HepG2 (cell line): Measurements from ENCODE around the gene SIRT7. TPM values are rescaled to one million over a fixed set of nuclear protein-coding genes. Genes with fewer than 3 reads are reported as not detected.

Experiments
- CBX2 ChIP-seq, 2 experiments: fragments of 200-600 bp in 1 of 2; sonication (generic); formaldehyde crosslinking in 1 of 2; IDR thresholded peaks; 2 replicates each; pipeline versions ENCODE4 v1.7.0 to v1.8.1; 2018 to 2022; ENCODE audit warnings: low read depth in 2 of 2, low read length in 1 of 2, mild to moderate bottlenecking in 1 of 2, missing genetic modification reagents in 1 of 2
- CCAR2 ChIP-seq: fragments of 200-400 bp; formaldehyde crosslinking; optimal IDR thresholded peaks from 2 replicates; pipeline ENCODE3; 2018; ENCODE audit warnings: low read depth, mild to moderate bottlenecking, low read length, moderate library complexity
- CREM ChIP-seq, 2 experiments: sonication (generic) in 1 of 2; formaldehyde crosslinking in 1 of 2; IDR thresholded peaks; 2 replicates each; pipeline versions ENCODE4 v1.4.0 to v1.6.1; 2016 to 2020; ENCODE audit warnings: antibody characterized with exemption in 1 of 2, mild to moderate bottlenecking in 1 of 2, missing genetic modification reagents in 1 of 2
- HCFC1 ChIP-seq: fragments of 150-350 bp; IDR thresholded peaks from 2 replicates; pipeline ENCODE4 v1.6.1; 2014; ENCODE audit warnings: low read depth, low read length
- HDAC6 ChIP-seq: fragments of 200-600 bp; sonication (generic); IDR thresholded peaks from 2 replicates; pipeline ENCODE4 v1.7.0; 2017; ENCODE audit warnings: mild to moderate bottlenecking, antibody characterized with exemption, low read length, low read depth
- PAX8 ChIP-seq: sonication (generic); formaldehyde crosslinking; IDR thresholded peaks from 2 replicates; pipeline ENCODE4 v1.8.0; 2022; ENCODE audit warnings: mild to moderate bottlenecking, missing genetic modification reagents, borderline replicate concordance
- RORA ChIP-seq: sonication (generic); formaldehyde crosslinking; IDR thresholded peaks from 2 replicates; pipeline ENCODE4 v1.5.0; 2020; ENCODE audit warnings: mild to moderate bottlenecking, missing genetic modification reagents, moderate library complexity
- SETDB1 ChIP-seq: sonication (generic); formaldehyde crosslinking; IDR thresholded peaks from 2 replicates; pipeline ENCODE4 v1.5.1; 2020; ENCODE audit warnings: missing genetic modification reagents, mild to moderate bottlenecking, borderline replicate concordance
- SRSF4 ChIP-seq: fragments of 200-400 bp; formaldehyde crosslinking; IDR thresholded peaks from one replicate; pipeline ENCODE4 v1.6.1; 2018; ENCODE audit warnings: mild to moderate bottlenecking, low read depth, low read length, moderate library complexity; ENCODE audit not compliant: poor library complexity, severe bottlenecking
- SRSF9 ChIP-seq: fragments of 200-400 bp; formaldehyde crosslinking; IDR thresholded peaks from 2 replicates; pipeline ENCODE4 v1.6.1; 2018; ENCODE audit warnings: borderline replicate concordance, mild to moderate bottlenecking, low read depth, low read length; ENCODE audit not compliant: insufficient read depth, poor library complexity, severe bottlenecking
- TBL1XR1 ChIP-seq: fragments of 150-350 bp; IDR thresholded peaks from 2 replicates; pipeline ENCODE4 v1.6.1; 2014; ENCODE audit warnings: borderline replicate concordance, low read length; ENCODE audit not compliant: partially characterized antibody
- ZFAT ChIP-seq: sonication (generic); formaldehyde crosslinking; conservative IDR thresholded peaks from 2 replicates; pipeline ENCODE4 v1.8.1; 2023; ENCODE audit warnings: missing genetic modification reagents, inconsistent platforms
- ZFP90 ChIP-seq: sonication (generic); formaldehyde crosslinking; IDR thresholded peaks from 2 replicates; pipeline ENCODE4 v1.8.0; 2022; ENCODE audit warnings: missing genetic modification reagents, mild to moderate bottlenecking, inconsistent platforms, borderline replicate concordance
- ZNF138 ChIP-seq: sonication (generic); formaldehyde crosslinking; IDR thresholded peaks from 2 replicates; pipeline ENCODE4 v1.5.0; 2020; ENCODE audit warnings: mild to moderate bottlenecking, low read depth, missing genetic modification reagents
- ZNF569 ChIP-seq: sonication (generic); formaldehyde crosslinking; IDR thresholded peaks from 2 replicates; pipeline ENCODE4 v1.5.0; 2020; ENCODE audit warnings: mild to moderate bottlenecking, missing genetic modification reagents, moderate library complexity, borderline replicate concordance
- ZNF619 ChIP-seq: sonication (generic); formaldehyde crosslinking; IDR thresholded peaks from 2 replicates; pipeline ENCODE4 v1.4.0; 2020; ENCODE audit warnings: mild to moderate bottlenecking, missing genetic modification reagents
- polyA plus RNA-seq, 8 experiments: library from polyadenylated mRNA; depleted of rRNA in 3 of 8; stranded (reverse) in 7 of 8; unstranded in 1 of 8; fragments of >200 nt; fragmentation: Illumina TruSeq in 4 of 8; extraction: Trizol in 4 of 8; gene quantifications; 2 replicates each; pipeline versions ENCODE4 v1.2.1 to v1.2.3, GENCODE V29; 2011 to 2016; ENCODE audit warnings: low read depth in 4 of 8, missing spikeins in 1 of 8, mixed read lengths in 1 of 8; ENCODE audit not compliant: insufficient read depth in 1 of 8
- total RNA-seq, 5 experiments: library from RNA; depleted of rRNA; stranded (reverse); fragments of >200 nt; fragmentation: Illumina TruSeq; extraction: Trizol; gene quantifications; 2 replicates each; pipeline ENCODE4 v1.2.3, GENCODE V29; 2016; ENCODE audit warnings: low read depth in 1 of 5
- TF ChIP-seq, protein P1 (sequence below): sonication (generic); formaldehyde crosslinking; IDR thresholded peaks from 2 replicates; pipeline ENCODE4 v1.4.0; 2020; ENCODE audit warnings: missing genetic modification reagents, borderline replicate concordance
- TF ChIP-seq, protein P2 (sequence below): fragments of 450-650 bp; IDR thresholded peaks from 2 replicates; pipeline ENCODE4 v1.6.1; 2017
- TF ChIP-seq, protein P3 (sequence below): IDR thresholded peaks from 2 replicates; pipeline ENCODE4 v1.6.1; 2016; ENCODE audit warnings: control low read depth
- TF ChIP-seq, protein P4 (sequence below): conservative IDR thresholded peaks from 2 replicates; pipeline ENCODE4 v1.6.1; 2018; ENCODE audit warnings: missing genetic modification reagents
- TF ChIP-seq, protein P5 (sequence below): sonication (generic); formaldehyde crosslinking; IDR thresholded peaks from 2 replicates; pipeline ENCODE4 v1.8.0; 2022; ENCODE audit warnings: missing genetic modification reagents, low read depth, mild to moderate bottlenecking, borderline replicate concordance

Gene SIRT7
- total and polyA plus RNA-seq, 2 of the 13 experiments (the other 11 are each of a cell fraction or from before 2014, with no cell fraction given): 8.3 to 24.8 TPM

DNA sequence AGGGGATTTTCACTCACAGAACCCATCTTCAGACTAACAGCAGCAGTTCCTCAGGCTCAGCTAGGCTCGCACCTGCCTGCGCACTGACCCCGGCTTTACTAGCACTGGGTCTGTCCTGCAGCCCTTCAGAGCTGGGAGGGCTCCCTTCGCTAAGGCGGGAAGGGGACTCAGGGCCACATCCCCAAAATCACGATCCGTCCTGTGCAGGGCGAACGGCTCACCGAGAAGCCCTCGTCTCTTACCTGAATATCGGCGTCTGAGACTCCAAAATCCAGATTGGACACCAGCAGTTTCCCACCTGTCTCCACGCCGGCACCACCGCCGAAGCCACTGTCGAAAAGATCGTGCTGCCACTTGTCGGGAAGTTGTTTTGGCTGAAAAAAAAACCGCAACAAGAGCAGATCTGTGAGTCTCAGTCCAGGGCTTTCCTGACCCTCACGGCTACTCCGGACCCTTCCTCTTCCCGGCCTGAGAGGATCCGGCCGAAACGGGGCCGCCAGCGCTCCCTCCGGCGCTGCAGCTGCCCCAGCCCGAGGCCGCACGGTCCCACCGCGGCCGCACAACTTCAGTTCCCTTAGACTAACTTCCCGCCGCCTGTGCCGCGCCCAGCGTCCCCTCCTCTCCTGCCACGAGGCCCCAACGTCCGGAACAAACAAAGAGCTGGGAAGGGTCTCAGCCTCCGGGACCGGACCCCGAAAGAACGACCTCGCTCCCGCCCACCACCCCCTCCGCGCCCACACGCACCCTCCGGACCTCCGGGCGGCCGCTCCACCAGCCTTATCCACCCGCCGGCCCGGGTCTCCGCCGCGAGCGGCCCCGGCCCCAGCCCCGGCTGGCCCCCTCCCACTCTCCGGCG is 27.3 kb downstream of the SIRT7 start (continued):
- TF ChIP-seq PAX8 (CRISPR knock-in tag): no peak
- TF ChIP-seq, protein P1, sequence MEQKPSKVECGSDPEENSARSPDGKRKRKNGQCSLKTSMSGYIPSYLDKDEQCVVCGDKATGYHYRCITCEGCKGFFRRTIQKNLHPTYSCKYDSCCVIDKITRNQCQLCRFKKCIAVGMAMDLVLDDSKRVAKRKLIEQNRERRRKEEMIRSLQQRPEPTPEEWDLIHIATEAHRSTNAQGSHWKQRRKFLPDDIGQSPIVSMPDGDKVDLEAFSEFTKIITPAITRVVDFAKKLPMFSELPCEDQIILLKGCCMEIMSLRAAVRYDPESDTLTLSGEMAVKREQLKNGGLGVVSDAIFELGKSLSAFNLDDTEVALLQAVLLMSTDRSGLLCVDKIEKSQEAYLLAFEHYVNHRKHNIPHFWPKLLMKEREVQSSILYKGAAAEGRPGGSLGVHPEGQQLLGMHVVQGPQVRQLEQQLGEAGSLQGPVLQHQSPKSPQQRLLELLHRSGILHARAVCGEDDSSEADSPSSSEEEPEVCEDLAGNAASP (CRISPR knock-in tag): 0 out of 2 replicates have a peak, but pooled peaks have one; percentile 4
- TF ChIP-seq TBL1XR1: no peak
- TF ChIP-seq HCFC1: no peak
- TF ChIP-seq CREM (IDR thresholded peaks at IDR 0.05): no peak
- no peak for TF ChIP-seq CREM (CRISPR knock-in tag; IDR thresholded peaks at IDR 0.05)
- TF ChIP-seq CCAR2: no peak
- TF ChIP-seq, protein P2, sequence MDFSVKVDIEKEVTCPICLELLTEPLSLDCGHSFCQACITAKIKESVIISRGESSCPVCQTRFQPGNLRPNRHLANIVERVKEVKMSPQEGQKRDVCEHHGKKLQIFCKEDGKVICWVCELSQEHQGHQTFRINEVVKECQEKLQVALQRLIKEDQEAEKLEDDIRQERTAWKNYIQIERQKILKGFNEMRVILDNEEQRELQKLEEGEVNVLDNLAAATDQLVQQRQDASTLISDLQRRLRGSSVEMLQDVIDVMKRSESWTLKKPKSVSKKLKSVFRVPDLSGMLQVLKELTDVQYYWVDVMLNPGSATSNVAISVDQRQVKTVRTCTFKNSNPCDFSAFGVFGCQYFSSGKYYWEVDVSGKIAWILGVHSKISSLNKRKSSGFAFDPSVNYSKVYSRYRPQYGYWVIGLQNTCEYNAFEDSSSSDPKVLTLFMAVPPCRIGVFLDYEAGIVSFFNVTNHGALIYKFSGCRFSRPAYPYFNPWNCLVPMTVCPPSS: no peak
- TF ChIP-seq ZNF138: no peak
- no peak for TF ChIP-seq SRSF4
- no peak for TF ChIP-seq SETDB1 (CRISPR knock-in tag)
- TF ChIP-seq SRSF9: no peak
- no peak for TF ChIP-seq ZFP90
- TF ChIP-seq, protein P3, sequence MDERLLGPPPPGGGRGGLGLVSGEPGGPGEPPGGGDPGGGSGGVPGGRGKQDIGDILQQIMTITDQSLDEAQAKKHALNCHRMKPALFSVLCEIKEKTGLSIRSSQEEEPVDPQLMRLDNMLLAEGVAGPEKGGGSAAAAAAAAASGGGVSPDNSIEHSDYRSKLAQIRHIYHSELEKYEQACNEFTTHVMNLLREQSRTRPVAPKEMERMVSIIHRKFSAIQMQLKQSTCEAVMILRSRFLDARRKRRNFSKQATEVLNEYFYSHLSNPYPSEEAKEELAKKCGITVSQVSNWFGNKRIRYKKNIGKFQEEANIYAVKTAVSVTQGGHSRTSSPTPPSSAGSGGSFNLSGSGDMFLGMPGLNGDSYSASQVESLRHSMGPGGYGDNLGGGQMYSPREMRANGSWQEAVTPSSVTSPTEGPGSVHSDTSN (CRISPR knock-in tag): no peak
- no peak for TF ChIP-seq CBX2 (IDR thresholded peaks at IDR 0.05; ENCODE audit: low read depth, low read length)
- TF ChIP-seq CBX2 (CRISPR knock-in tag; IDR thresholded peaks at IDR 0.05; ENCODE audit: low read depth): no peak
- no peak for TF ChIP-seq RORA (CRISPR knock-in tag)
- no peak for TF ChIP-seq ZNF569 (CRISPR knock-in tag)
- no peak for TF ChIP-seq HDAC6
- no peak for TF ChIP-seq ZNF619 (CRISPR knock-in tag)
- TF ChIP-seq ZFAT (CRISPR knock-in tag): no peak
- TF ChIP-seq, protein P4, sequence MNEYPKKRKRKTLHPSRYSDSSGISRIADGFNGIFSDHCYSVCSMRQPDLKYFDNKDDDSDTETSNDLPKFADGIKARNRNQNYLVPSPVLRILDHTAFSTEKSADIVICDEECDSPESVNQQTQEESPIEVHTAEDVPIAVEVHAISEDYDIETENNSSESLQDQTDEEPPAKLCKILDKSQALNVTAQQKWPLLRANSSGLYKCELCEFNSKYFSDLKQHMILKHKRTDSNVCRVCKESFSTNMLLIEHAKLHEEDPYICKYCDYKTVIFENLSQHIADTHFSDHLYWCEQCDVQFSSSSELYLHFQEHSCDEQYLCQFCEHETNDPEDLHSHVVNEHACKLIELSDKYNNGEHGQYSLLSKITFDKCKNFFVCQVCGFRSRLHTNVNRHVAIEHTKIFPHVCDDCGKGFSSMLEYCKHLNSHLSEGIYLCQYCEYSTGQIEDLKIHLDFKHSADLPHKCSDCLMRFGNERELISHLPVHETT (CRISPR knock-in tag): no peak
- TF ChIP-seq, protein P5, sequence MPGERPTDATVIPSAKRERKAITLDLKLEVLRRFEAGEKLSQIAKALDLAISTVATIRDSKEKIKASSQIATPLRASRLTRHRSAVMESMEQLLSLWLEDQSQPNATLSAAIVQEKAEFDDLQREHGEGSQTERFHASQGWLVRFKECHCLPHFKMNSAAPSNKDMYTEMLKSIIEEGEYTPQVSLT (CRISPR knock-in tag): no peak
